Fibroblast of pulmonary artery (primary cell): ENCODE data around the gene PCDHA12.

Source experiments
- DNase-seq: peaks from one replicate; pipeline ENCODE4 v3.0.0-alpha.2; 2010; ENCODE audit warnings: low read depth
- H3K4me3 ChIP-seq: replicated peaks from 2 replicates; pipeline ENCODE4 v1.5.1; 2011; ENCODE audit warnings: low read depth, mild to moderate bottlenecking, control low read depth, low read length, moderate library complexity
- CTCF ChIP-seq: IDR thresholded peaks from 2 replicates; pipeline ENCODE4 v1.5.1; 2011; ENCODE audit warnings: mild to moderate bottlenecking, control low read depth, low read length, inconsistent platforms; ENCODE audit errors: missing control alignments

Gene PCDHA12

GRCh38 chr5:140923601-140924000, 48.5 kb downstream of the PCDHA12 start:
- no peak for TF ChIP-seq CTCF
- DNase-seq, result no peak

GRCh38 chr5:140925806-140926442, 50.8 kb downstream of the PCDHA12 start, which contains the start of gene PCDHAC1:
TSS of gene PCDHAC1 (plus strand) at chr5:140926299. CDS start at chr5:140926893, 594 bp downstream.
- peak within 1 kb of the TSS; percentile 36 for H3K4me3 ChIP-seq
- no peak for TF ChIP-seq CTCF
- DNase-seq, result no peak

More at GRCh38 chr5:140923601-140924000, 48.5 kb downstream of the PCDHA12 start:
- no peak overlapping the region for H3K4me3 ChIP-seq

GRCh38 chr5:140926443-140927227, 51.5 kb downstream of the PCDHA12 start:
- peak; percentile 41 for DNase-seq
- TF ChIP-seq CTCF, result peak; percentile 39

GRCh38 chr5:140927228-140927573, 52.1 kb downstream of the PCDHA12 start:
- TF ChIP-seq CTCF, result no peak
- DNase-seq, result no peak
- H3K4me3 ChIP-seq, result peak overlapping the region; percentile 36

More at GRCh38 chr5:140926443-140927227, 51.5 kb downstream of the PCDHA12 start:
- peak overlapping the region; percentile 36 for H3K4me3 ChIP-seq
